Nephron progenitor cell (in vitro differentiated cells): ENCODE results near the gene SLC9A7.

Experiments
- DNase-seq: peaks from one replicate; pipeline ENCODE4 v3.0.0; 2021
- H3K27ac Mint-ChIP-seq: 2 replicates; pipeline ENCODE4 v1.8.0; 2021; ENCODE audit warnings: mild to moderate bottlenecking, moderate library complexity, mixed read lengths
- H3K27me3 Mint-ChIP-seq: 2 replicates; pipeline ENCODE4 v1.8.0; 2021; ENCODE audit warnings: mild to moderate bottlenecking, low read depth, mixed read lengths; ENCODE audit not compliant: poor library complexity
- H3K36me3 Mint-ChIP-seq: 2 replicates; pipeline ENCODE4 v1.8.0; 2021; ENCODE audit warnings: low read depth, mixed read lengths
- H3K4me1 Mint-ChIP-seq: 2 replicates; pipeline ENCODE4 v1.8.0; 2021; ENCODE audit warnings: mixed read lengths
- H3K4me3 Mint-ChIP-seq: 2 replicates; pipeline ENCODE4 v1.8.0; 2021; ENCODE audit warnings: mild to moderate bottlenecking, moderate library complexity, mixed read lengths
- H3K9me3 Mint-ChIP-seq: 2 replicates; pipeline ENCODE4 v1.8.0; 2021; ENCODE audit warnings: mild to moderate bottlenecking, moderate library complexity, mixed read lengths
- TF ChIP-seq, protein P1 (sequence below): fragments of 200-600 bp; sonication (generic); IDR thresholded peaks from 2 replicates; pipeline ENCODE4 v1.5.0; 2021; ENCODE audit warnings: antibody characterized with exemption

SLC9A7 gene

DNA sequence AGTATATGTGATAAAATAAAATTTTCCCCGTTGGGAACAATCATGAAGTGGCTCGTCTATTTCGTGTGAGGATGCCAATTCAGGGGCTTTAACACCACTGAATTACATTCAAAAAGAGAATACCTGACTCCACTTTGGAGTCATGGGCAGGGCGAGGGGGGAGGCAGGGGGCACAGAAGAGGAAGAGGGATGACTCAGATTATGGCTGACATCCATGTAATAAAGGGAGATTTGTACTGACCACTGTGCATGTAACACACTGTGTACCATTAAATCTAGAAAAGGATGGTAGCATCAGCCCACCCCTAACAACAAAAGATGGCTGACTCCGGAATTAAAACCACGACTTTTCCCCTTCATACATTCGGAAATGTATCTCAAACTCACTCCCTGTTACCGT, 1.3 kb downstream of the SLC9A7 start:
- Mint-ChIP-seq H3K4me3 (peak overlapping the region; percentile 87), H3K27me3 (peaks cover 41% of the 10 kb centered on the region), H3K36me3 (no peaks in the 10 kb centered on the region), H3K27ac (no peak overlapping the region), H3K9me3 (peaks cover 61% of the 10 kb centered on the region), H3K4me1 (peaks cover 4% of the 10 kb centered on the region)
- TF ChIP-seq, protein P1, sequence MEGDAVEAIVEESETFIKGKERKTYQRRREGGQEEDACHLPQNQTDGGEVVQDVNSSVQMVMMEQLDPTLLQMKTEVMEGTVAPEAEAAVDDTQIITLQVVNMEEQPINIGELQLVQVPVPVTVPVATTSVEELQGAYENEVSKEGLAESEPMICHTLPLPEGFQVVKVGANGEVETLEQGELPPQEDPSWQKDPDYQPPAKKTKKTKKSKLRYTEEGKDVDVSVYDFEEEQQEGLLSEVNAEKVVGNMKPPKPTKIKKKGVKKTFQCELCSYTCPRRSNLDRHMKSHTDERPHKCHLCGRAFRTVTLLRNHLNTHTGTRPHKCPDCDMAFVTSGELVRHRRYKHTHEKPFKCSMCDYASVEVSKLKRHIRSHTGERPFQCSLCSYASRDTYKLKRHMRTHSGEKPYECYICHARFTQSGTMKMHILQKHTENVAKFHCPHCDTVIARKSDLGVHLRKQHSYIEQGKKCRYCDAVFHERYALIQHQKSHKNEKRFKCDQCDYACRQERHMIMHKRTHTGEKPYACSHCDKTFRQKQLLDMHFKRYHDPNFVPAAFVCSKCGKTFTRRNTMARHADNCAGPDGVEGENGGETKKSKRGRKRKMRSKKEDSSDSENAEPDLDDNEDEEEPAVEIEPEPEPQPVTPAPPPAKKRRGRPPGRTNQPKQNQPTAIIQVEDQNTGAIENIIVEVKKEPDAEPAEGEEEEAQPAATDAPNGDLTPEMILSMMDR, result no peak
- no peak for DNase-seq

DNA sequence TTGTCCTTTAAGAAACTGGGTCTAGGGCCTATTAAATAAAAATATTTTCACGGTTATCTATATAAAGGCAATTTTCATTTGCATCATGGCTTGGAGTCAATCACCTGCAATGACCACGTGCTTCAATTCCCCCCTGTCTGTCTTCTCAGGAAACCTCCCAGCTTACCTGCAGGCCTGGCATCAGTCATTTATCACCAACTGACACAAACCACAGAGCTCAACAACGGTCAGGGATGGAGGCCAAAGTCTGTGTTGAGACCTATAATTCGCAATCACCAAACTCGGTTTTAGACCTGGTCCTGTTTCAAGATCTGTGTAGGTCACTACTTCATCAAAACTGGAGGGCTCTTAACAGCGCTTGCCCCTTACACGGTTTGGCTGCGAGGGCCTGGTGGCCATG, 1.9 kb downstream of the SLC9A7 start:
- Mint-ChIP-seq H3K9me3 (peaks cover 58% of the 10 kb centered on the region), H3K27me3 (peaks cover 41% of the 10 kb centered on the region), H3K36me3 (no peaks in the 10 kb centered on the region), H3K27ac (no peak overlapping the region), H3K4me3 (peak overlapping the region; percentile 87), H3K4me1 (peaks cover 4% of the 10 kb centered on the region)
- no peak for DNase-seq
- TF ChIP-seq, protein P1, result no peak

DNA sequence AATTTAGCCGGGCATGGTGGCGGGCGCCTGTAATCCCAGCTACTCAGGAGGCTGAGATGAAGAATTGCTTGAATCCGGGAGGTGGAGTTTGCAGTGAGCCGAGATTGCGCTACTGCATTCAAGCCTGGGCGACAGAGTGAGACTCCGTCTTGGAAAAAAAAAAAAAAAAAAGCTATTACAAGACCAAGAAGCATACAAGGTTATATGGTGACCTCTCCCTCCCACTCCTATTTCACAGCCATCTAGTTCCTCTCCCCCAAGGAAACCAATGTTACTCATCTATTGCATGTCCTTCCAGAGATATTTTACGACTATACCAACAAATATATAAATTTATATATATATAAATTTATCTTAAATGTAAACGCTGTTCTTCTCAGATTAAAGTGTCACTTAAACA, 3.2 kb downstream of the SLC9A7 start:
- no peak for DNase-seq
- peaks cover 32% of the 10 kb centered on the region for H3K27me3 Mint-ChIP-seq
- H3K4me1 Mint-ChIP-seq, result peaks cover 4% of the 10 kb centered on the region
- H3K36me3 Mint-ChIP-seq, result no peaks in the 10 kb centered on the region
- H3K9me3 Mint-ChIP-seq, result peaks cover 47% of the 10 kb centered on the region
- no peak overlapping the region for H3K4me3 Mint-ChIP-seq
- TF ChIP-seq, protein P1, result no peak
- H3K27ac Mint-ChIP-seq, result no peak overlapping the region

DNA sequence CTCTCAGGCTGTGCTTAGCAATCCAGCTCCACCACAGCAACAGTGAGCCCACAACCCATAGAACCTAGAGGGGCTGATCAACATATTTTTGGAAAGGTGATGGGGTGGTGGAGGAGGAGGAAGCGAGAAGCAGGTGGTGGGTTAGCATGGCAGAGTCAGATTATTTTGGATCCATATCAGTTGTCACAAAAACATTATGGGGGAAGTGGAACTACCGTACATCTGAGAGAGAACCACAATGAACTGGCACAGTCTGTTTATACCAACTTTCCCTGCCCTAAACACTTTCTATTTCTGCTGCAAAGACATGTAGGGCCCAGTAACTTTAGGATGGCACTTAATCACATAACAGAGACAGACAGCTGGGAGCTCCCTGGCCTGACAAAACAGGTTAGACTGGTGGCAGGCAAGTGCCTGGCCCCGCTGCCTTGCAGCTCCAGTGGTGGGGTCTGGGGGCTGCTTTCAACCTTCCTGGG, 4.3 kb downstream of the SLC9A7 start:
- Mint-ChIP-seq H3K27me3 (peaks cover 22% of the 10 kb centered on the region), H3K27ac (no peak overlapping the region), H3K36me3 (no peaks in the 10 kb centered on the region), H3K9me3 (peaks cover 37% of the 10 kb centered on the region), H3K4me1 (peaks cover 4% of the 10 kb centered on the region), H3K4me3 (no peak overlapping the region)
- DNase-seq, result no peak
- TF ChIP-seq, protein P1, result no peak

DNA sequence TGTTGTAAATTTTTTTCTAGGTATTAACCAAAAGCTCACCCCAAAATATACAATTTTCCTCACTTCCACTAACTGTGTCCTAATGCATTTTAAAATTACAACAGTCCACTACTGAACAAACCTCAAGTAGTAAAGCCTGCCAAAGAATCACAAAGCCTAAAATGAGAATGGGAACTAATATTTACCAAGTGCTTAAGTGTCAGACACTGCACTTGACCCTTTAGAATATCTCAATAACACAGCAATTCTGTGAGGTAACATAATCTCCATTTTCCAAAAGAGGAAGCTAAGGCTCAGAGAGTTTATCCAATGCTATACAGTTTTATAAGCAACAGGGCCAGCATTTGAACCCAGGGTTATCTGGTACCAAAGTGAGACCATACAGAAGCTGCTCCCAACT, 4.9 kb downstream of the SLC9A7 start:
- DNase-seq, result no peak
- Mint-ChIP-seq H3K27me3 (peaks cover 22% of the 10 kb centered on the region), H3K9me3 (peaks cover 33% of the 10 kb centered on the region), H3K27ac (no peak overlapping the region), H3K36me3 (no peaks in the 10 kb centered on the region), H3K4me3 (no peak overlapping the region), H3K4me1 (peaks cover 4% of the 10 kb centered on the region)
- TF ChIP-seq, protein P1, result no peak

DNA sequence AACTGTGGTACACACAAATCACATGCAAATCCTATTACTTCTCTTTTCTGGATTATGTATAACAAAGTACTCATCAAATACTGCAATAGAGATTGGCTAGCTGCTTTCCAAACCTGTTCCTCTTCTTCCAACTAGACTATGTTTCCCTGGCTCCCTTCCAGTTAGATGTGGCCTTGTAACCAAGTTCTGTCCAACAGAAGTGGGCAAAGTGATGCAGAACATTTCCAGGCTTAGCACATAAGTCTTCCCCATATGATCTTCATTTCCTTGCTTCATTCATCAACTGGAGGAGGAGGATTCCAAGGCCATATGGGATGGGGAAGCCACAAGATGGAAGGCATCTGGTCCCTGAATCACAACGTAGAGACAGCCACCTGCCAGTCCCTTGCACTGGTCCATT, 8.0 kb downstream of the SLC9A7 start:
- no peak for DNase-seq
- Mint-ChIP-seq H3K4me3 (no peak overlapping the region), H3K36me3 (no peaks in the 10 kb centered on the region), H3K9me3 (peaks cover 29% of the 10 kb centered on the region), H3K27me3 (peaks cover 5% of the 10 kb centered on the region), H3K27ac (no peak overlapping the region), H3K4me1 (no peaks in the 10 kb centered on the region)
- TF ChIP-seq, protein P1, result no peak
